SK-N-SH treated with all-trans-retinoic acid at 6 μM for 48 hours (cell line): ENCODE measurements around the gene KIAA1958.

ENCODE experiments used
- ATAC-seq: fragments of 200-7000 bp; cut with Tn5 transposase; 3 replicates; pipeline ENCODE4 v1.9.1; 2020; ENCODE audit warnings: mild to moderate bottlenecking, moderate library complexity
- ARNTL ChIP-seq: fragments of 450-650 bp; formaldehyde crosslinking; IDR thresholded peaks from 2 replicates; pipeline ENCODE4 v1.5.0; 2020; ENCODE audit warnings: low read depth, mild to moderate bottlenecking, moderate library complexity, borderline replicate concordance
- BACH2 ChIP-seq: fragments of 250-450 bp; sonication (Bioruptor Pico); IDR thresholded peaks from 2 replicates; pipeline ENCODE4 v1.9.0; 2021; ENCODE audit warnings: mild to moderate bottlenecking, borderline replicate concordance
- CSDC2 ChIP-seq: fragments of 250-450 bp; sonication (Bioruptor Pico); IDR thresholded peaks from 2 replicates; pipeline ENCODE4 v1.5.0; 2020; ENCODE audit warnings: mild to moderate bottlenecking, moderate library complexity
- ESRRG ChIP-seq: fragments of 250-450 bp; sonication (Bioruptor Pico); IDR thresholded peaks from 2 replicates; pipeline ENCODE4 v1.6.1; 2021; ENCODE audit warnings: mild to moderate bottlenecking
- GLIS3 ChIP-seq: fragments of 250-450 bp; sonication (Bioruptor Pico); IDR thresholded peaks from 2 replicates; pipeline ENCODE4 v1.5.0; 2020; ENCODE audit warnings: mild to moderate bottlenecking, moderate library complexity
- ISL1 ChIP-seq: fragments of 250-450 bp; sonication (Bioruptor Pico); IDR thresholded peaks from 2 replicates; pipeline ENCODE4 v2.1.2; 2022; ENCODE audit warnings: mild to moderate bottlenecking, moderate library complexity
- PPARA ChIP-seq: fragments of 250-450 bp; sonication (Bioruptor Pico); IDR thresholded peaks from 2 replicates; pipeline ENCODE4 v1.5.0; 2020; ENCODE audit warnings: mild to moderate bottlenecking, borderline replicate concordance
- RARB ChIP-seq: fragments of 250-450 bp; sonication (Bioruptor Pico); IDR thresholded peaks from 2 replicates; pipeline ENCODE4 v1.8.0; 2021; ENCODE audit warnings: mild to moderate bottlenecking, moderate library complexity
- SNAI2 ChIP-seq: fragments of 250-450 bp; sonication (Bioruptor Pico); IDR thresholded peaks from 2 replicates; pipeline ENCODE4 v1.5.0; 2020; ENCODE audit warnings: mild to moderate bottlenecking, moderate library complexity
- TCF4 ChIP-seq: fragments of 250-450 bp; sonication (Bioruptor Pico); IDR thresholded peaks from 2 replicates; pipeline ENCODE4 v1.8.0; 2021; ENCODE audit warnings: mild to moderate bottlenecking, moderate library complexity, borderline replicate concordance
- TOX ChIP-seq: fragments of 250-450 bp; sonication (Bioruptor Pico); IDR thresholded peaks from 2 replicates; pipeline ENCODE4 v1.8.0; 2021; ENCODE audit warnings: mild to moderate bottlenecking, moderate library complexity, borderline replicate concordance
- ZC3H10 ChIP-seq: fragments of 250-450 bp; sonication (Bioruptor Pico); IDR thresholded peaks from 2 replicates; pipeline ENCODE4 v1.5.1; 2021; ENCODE audit warnings: mild to moderate bottlenecking, moderate library complexity
- ZNF565 ChIP-seq: fragments of 450-650 bp; formaldehyde crosslinking; conservative IDR thresholded peaks from 2 replicates; pipeline ENCODE4 v1.5.0; 2020; ENCODE audit warnings: low read depth, mild to moderate bottlenecking, moderate library complexity
- ZNF70 ChIP-seq: fragments of 450-650 bp; formaldehyde crosslinking; IDR thresholded peaks from 2 replicates; pipeline ENCODE4 v1.5.0; 2020; ENCODE audit warnings: mild to moderate bottlenecking, moderate library complexity
- ZNF8 ChIP-seq: fragments of 450-650 bp; formaldehyde crosslinking; IDR thresholded peaks from 2 replicates; pipeline ENCODE4 v1.5.0; 2020; ENCODE audit warnings: mild to moderate bottlenecking, moderate library complexity
- TF ChIP-seq, protein P1 (sequence below): fragments of 250-450 bp; sonication (Bioruptor Pico); IDR thresholded peaks from 2 replicates; pipeline ENCODE4 v1.8.0; 2021; ENCODE audit warnings: low read depth, mild to moderate bottlenecking, moderate library complexity, borderline replicate concordance
- TF ChIP-seq, protein P2 (sequence below): fragments of 250-450 bp; sonication (Bioruptor Pico); IDR thresholded peaks from 2 replicates; pipeline ENCODE4 v1.8.0; 2020; ENCODE audit warnings: mild to moderate bottlenecking, moderate library complexity, borderline replicate concordance
- TF ChIP-seq, protein P3 (sequence below): fragments of 250-450 bp; sonication (Bioruptor Pico); IDR thresholded peaks from 2 replicates; pipeline ENCODE4 v1.5.1; 2020; ENCODE audit warnings: low read depth, mild to moderate bottlenecking, moderate library complexity
- TF ChIP-seq, protein P4 (sequence below): fragments of 250-450 bp; sonication (Bioruptor Pico); IDR thresholded peaks from 2 replicates; pipeline ENCODE4 v1.5.0; 2020; ENCODE audit warnings: mild to moderate bottlenecking, moderate library complexity
- TF ChIP-seq, protein P5 (sequence below): fragments of 250-450 bp; sonication (Bioruptor Pico); IDR thresholded peaks from 2 replicates; pipeline ENCODE4 v1.5.1; 2021; ENCODE audit warnings: mild to moderate bottlenecking, moderate library complexity

KIAA1958 gene

DNA sequence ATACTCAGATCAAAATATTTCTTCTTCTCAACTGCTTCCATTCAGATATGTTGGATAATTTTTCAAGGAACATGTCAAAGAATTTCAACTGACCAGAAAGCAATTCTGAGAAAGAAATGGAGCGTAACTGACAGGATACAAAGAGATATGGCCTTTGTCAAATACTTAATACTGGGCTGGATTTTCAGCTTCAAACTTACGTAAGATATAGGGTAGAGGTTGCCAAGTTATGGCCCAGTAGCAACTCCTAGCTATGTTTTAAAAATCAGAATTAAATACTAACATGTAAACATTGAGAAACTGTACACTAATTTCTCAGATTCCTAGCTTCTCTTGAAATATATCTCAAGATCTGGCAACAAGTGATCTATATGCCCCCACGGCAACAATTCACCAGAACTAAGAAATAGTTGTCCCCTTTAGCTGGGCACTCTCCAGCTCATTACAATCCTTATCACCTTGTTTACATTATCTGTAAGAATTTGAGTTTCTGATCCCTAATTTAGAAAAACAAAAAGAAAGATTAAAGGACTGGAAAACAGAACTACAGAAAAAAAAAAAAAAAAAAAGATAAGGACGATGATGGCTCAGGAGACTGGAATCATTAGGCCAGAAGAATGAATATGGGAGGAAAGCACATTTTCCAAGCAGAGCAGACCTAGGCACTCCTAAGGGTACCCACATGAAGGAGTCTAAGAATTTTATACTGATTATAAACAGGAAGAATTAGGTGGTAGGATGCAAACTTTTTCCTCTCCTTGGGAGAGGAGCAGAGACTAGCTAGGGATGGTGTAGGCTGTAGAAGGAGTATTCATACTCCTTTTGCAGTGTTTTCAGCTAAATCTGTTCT lies 208.3 kb downstream of the KIAA1958 start:
- TF ChIP-seq, protein P1, sequence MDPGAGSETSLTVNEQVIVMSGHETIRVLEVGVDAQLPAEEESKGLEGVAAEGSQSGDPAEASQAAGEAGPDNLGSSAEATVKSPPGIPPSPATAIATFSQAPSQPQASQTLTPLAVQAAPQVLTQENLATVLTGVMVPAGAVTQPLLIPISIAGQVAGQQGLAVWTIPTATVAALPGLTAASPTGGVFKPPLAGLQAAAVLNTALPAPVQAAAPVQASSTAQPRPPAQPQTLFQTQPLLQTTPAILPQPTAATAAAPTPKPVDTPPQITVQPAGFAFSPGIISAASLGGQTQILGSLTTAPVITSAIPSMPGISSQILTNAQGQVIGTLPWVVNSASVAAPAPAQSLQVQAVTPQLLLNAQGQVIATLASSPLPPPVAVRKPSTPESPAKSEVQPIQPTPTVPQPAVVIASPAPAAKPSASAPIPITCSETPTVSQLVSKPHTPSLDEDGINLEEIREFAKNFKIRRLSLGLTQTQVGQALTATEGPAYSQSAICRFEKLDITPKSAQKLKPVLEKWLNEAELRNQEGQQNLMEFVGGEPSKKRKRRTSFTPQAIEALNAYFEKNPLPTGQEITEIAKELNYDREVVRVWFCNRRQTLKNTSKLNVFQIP (CRISPR knock-in tag): no peak
- TF ChIP-seq ZNF70 (no peak), ZC3H10 (CRISPR knock-in tag) (no peak), ISL1 (CRISPR knock-in tag) (no peak), ZNF565 (no peak), BACH2 (CRISPR knock-in tag) (no peak), PPARA (no peak), ARNTL (no peak), ZNF8 (CRISPR knock-in tag) (no peak), TCF4 (CRISPR knock-in tag) (no peak)
- TF ChIP-seq, protein P2, sequence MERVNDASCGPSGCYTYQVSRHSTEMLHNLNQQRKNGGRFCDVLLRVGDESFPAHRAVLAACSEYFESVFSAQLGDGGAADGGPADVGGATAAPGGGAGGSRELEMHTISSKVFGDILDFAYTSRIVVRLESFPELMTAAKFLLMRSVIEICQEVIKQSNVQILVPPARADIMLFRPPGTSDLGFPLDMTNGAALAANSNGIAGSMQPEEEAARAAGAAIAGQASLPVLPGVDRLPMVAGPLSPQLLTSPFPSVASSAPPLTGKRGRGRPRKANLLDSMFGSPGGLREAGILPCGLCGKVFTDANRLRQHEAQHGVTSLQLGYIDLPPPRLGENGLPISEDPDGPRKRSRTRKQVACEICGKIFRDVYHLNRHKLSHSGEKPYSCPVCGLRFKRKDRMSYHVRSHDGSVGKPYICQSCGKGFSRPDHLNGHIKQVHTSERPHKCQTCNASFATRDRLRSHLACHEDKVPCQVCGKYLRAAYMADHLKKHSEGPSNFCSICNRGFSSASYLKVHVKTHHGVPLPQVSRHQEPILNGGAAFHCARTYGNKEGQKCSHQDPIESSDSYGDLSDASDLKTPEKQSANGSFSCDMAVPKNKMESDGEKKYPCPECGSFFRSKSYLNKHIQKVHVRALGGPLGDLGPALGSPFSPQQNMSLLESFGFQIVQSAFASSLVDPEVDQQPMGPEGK (CRISPR knock-in tag): no peak
- TF ChIP-seq, protein P3, sequence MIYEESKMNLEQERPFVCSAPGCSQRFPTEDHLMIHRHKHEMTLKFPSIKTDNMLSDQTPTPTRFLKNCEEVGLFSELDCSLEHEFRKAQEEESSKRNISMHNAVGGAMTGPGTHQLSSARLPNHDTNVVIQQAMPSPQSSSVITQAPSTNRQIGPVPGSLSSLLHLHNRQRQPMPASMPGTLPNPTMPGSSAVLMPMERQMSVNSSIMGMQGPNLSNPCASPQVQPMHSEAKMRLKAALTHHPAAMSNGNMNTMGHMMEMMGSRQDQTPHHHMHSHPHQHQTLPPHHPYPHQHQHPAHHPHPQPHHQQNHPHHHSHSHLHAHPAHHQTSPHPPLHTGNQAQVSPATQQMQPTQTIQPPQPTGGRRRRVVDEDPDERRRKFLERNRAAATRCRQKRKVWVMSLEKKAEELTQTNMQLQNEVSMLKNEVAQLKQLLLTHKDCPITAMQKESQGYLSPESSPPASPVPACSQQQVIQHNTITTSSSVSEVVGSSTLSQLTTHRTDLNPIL (CRISPR knock-in tag): no peak
- TF ChIP-seq, all 23 proteins: peak for 0
- no peak for ATAC-seq

DNA sequence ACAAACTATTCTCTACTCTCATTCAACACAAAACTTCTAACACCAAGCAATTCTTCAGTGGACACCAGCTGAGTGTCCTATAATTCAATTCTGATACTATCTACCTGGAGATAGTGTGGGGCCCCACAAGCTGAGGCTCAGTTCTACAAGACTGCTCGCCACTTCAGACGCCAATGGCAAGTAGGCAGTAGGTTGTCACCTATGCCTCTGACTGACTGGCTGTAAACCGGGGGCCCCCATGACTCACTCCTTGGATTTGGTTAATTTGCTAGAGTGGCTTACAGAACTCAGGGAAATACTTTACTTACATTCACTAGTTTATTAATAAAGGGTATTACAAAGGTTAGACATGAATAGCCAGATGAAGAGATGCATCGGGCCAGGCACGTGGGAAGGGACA lies 209.8 kb downstream of the KIAA1958 start:
- no peak for TF ChIP-seq ZNF8 (CRISPR knock-in tag)
- TF ChIP-seq CSDC2 (CRISPR knock-in tag): no peak
- no peak for ATAC-seq

DNA sequence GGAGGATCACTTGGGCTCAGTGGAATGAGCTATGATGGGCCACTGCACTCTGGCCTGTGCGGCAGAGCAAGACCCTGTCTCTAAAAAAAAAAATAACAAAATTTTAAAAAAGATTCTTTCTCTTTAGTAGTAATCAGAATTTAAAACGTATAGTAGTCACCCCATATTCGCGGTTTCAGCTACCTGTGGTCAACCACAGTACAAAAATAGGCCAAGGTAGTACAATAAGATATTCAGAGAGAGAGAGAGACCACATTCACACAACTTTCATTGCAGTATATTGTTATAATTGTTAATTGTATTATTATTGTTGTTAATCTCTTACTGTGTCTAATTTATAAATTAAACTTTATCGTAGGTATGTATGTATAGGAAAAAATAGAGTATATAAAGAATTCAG lies 212.6 kb downstream of the KIAA1958 start:
- TF ChIP-seq ISL1 (CRISPR knock-in tag): no peak
- TF ChIP-seq SNAI2 (CRISPR knock-in tag): no peak
- TF ChIP-seq, protein P3 (CRISPR knock-in tag): no peak
- TF ChIP-seq, protein P4, sequence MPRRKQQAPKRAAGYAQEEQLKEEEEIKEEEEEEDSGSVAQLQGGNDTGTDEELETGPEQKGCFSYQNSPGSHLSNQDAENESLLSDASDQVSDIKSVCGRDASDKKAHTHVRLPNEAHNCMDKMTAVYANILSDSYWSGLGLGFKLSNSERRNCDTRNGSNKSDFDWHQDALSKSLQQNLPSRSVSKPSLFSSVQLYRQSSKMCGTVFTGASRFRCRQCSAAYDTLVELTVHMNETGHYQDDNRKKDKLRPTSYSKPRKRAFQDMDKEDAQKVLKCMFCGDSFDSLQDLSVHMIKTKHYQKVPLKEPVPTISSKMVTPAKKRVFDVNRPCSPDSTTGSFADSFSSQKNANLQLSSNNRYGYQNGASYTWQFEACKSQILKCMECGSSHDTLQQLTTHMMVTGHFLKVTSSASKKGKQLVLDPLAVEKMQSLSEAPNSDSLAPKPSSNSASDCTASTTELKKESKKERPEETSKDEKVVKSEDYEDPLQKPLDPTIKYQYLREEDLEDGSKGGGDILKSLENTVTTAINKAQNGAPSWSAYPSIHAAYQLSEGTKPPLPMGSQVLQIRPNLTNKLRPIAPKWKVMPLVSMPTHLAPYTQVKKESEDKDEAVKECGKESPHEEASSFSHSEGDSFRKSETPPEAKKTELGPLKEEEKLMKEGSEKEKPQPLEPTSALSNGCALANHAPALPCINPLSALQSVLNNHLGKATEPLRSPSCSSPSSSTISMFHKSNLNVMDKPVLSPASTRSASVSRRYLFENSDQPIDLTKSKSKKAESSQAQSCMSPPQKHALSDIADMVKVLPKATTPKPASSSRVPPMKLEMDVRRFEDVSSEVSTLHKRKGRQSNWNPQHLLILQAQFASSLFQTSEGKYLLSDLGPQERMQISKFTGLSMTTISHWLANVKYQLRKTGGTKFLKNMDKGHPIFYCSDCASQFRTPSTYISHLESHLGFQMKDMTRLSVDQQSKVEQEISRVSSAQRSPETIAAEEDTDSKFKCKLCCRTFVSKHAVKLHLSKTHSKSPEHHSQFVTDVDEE (CRISPR knock-in tag): no peak
- TF ChIP-seq, protein P1 (CRISPR knock-in tag): no peak
- TF ChIP-seq, protein P2 (CRISPR knock-in tag): no peak
- no peak for TF ChIP-seq ZNF565
- TF ChIP-seq, protein P5, sequence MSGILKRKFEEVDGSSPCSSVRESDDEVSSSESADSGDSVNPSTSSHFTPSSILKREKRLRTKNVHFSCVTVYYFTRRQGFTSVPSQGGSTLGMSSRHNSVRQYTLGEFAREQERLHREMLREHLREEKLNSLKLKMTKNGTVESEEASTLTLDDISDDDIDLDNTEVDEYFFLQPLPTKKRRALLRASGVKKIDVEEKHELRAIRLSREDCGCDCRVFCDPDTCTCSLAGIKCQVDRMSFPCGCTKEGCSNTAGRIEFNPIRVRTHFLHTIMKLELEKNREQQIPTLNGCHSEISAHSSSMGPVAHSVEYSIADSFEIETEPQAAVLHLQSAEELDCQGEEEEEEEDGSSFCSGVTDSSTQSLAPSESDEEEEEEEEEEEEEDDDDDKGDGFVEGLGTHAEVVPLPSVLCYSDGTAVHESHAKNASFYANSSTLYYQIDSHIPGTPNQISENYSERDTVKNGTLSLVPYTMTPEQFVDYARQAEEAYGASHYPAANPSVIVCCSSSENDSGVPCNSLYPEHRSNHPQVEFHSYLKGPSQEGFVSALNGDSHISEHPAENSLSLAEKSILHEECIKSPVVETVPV (CRISPR knock-in tag): no peak
- TF ChIP-seq GLIS3 (CRISPR knock-in tag): no peak
- TF ChIP-seq ESRRG (CRISPR knock-in tag): no peak
- no peak for TF ChIP-seq CSDC2 (CRISPR knock-in tag)
- no peak for TF ChIP-seq RARB (CRISPR knock-in tag)
- no peak for TF ChIP-seq PPARA
- no peak for TF ChIP-seq TOX (CRISPR knock-in tag)
- no peak for TF ChIP-seq ZNF70
- TF ChIP-seq BACH2 (CRISPR knock-in tag): no peak
- TF ChIP-seq ZC3H10 (CRISPR knock-in tag): no peak
- ATAC-seq: no peak
